ENCODE results near the gene TMED10. TPM values are rescaled to one million over a fixed set of nuclear protein-coding genes. Genes with fewer than 3 reads are reported as not detected.

TMED10 gene
- 100 to 1,000 TPM; 264 to 267 TPM for total RNA-seq
- polyA plus RNA-seq (2013, experiment 1 of 2): 134 TPM
- 118 TPM for polyA plus RNA-seq (2013, experiment 2 of 2)
- long read RNA-seq, experiment 1, full-length matches to known transcripts: 54 of 88 reads
- long read RNA-seq, experiment 1, partial matches to known transcripts: 5 of 88 reads
- long read RNA-seq, experiment 1, other reads (novel, unspliced or antisense): 29 of 88 reads
- long read RNA-seq, experiment 2, full-length matches to known transcripts: 461 of 486 reads
- long read RNA-seq, experiment 2, partial matches to known transcripts: 1 of 486 reads
- long read RNA-seq, experiment 2, other reads (novel, unspliced or antisense): 24 of 486 reads
- long read RNA-seq, experiment 3, full-length matches to known transcripts: 705 of 744 reads
- long read RNA-seq, experiment 3, partial matches to known transcripts: 3 of 744 reads
- long read RNA-seq, experiment 3, other reads (novel, unspliced or antisense): 36 of 744 reads
- long read RNA-seq, experiment 4, full-length matches to known transcripts: 291 of 400 reads
- long read RNA-seq, experiment 4, partial matches to known transcripts: 18 of 400 reads
- long read RNA-seq, experiment 4, other reads (novel, unspliced or antisense): 91 of 400 reads

GRCh38 chr14:75176142-75176820 lies at the start of gene TMED10:
TSS of gene TMED10 (minus strand) at chr14:75176612. CDS start at chr14:75176579, 33 bp downstream.
- H3K27me3 Mint-ChIP-seq (ENCODE audit: insufficient read depth): no peaks in the 10 kb centered on the region
- Histone ChIP-seq H3K9ac (ENCODE audit: extremely low read depth, low read length, poor library complexity, severe bottlenecking) (peak within 1 kb of the TSS; percentile 88), H3K4me3 (ENCODE audit: low read length) (peak within 1 kb of the TSS; percentile 93), H3K27me3 (ENCODE audit: control insufficient read depth, insufficient read depth, low read length, poor library complexity, severe bottlenecking) (no peaks in the 10 kb centered on the region), H3K36me3 (ENCODE audit: control insufficient read depth, insufficient read depth, low read length) (no peaks in the 10 kb centered on the region), H3K9me3 (ENCODE audit: control insufficient read depth, low read length) (no peaks in the 10 kb centered on the region), H3K4me1 (ENCODE audit: control insufficient read depth, insufficient read depth, low read length) (no peaks in the 10 kb centered on the region), H3K27ac (ENCODE audit: low read depth, low read length) (peak within 1 kb of the TSS; percentile 89)
- H3K36me3 Mint-ChIP-seq (ENCODE audit: low read depth): peaks cover 2% of the 10 kb centered on the region
- no peaks in the 10 kb centered on the region for H3K9me3 Mint-ChIP-seq
- peaks cover 12% of the 10 kb centered on the region for H3K4me1 Mint-ChIP-seq
- DNase-seq: peak; percentile 95
- 0% methylated on average over 34 to 49 of the region's 49 CpGs for WGBS, 2 experiments (ENCODE audit: insufficient coverage in 1 of 2, insufficient read length in 1 of 2)
- peak within 1 kb of the TSS; percentile 97 for H3K27ac Mint-ChIP-seq
- peak within 1 kb of the TSS; percentile 98 for H3K4me3 Mint-ChIP-seq
- TF ChIP-seq CTCF (conservative IDR thresholded peaks at IDR 0.05): peak; percentile 11

- H3K36me3 Mint-ChIP-seq (ENCODE audit: low read depth): no peaks in the 10 kb centered on the region
- Histone ChIP-seq H3K9ac (ENCODE audit: extremely low read depth, low read length, poor library complexity, severe bottlenecking) (no peak overlapping the region), H3K36me3 (ENCODE audit: control insufficient read depth, insufficient read depth, low read length) (no peaks in the 10 kb centered on the region), H3K4me3 (ENCODE audit: low read length) (no peak overlapping the region), H3K27ac (ENCODE audit: low read depth, low read length) (no peak overlapping the region), H3K4me1 (ENCODE audit: control insufficient read depth, insufficient read depth, low read length) (no peaks in the 10 kb centered on the region), H3K9me3 (ENCODE audit: control insufficient read depth, low read length) (no peaks in the 10 kb centered on the region), H3K27me3 (ENCODE audit: control insufficient read depth, insufficient read depth, low read length, poor library complexity, severe bottlenecking) (no peaks in the 10 kb centered on the region)
- H3K27ac Mint-ChIP-seq: no peak overlapping the region
- peaks cover 1% of the 10 kb centered on the region for H3K27me3 Mint-ChIP-seq (ENCODE audit: insufficient read depth)
- DNase-seq: no peak
- 94 to 100% methylated on average over 1 of the region's 2 CpGs for WGBS, 2 experiments (ENCODE audit: insufficient coverage in 1 of 2, insufficient read length in 1 of 2)
- no peak overlapping the region for H3K4me3 Mint-ChIP-seq
- no peaks in the 10 kb centered on the region for H3K9me3 Mint-ChIP-seq
- no peak for TF ChIP-seq CTCF (conservative IDR thresholded peaks at IDR 0.05)
- peaks cover 42% of the 10 kb centered on the region for H3K4me1 Mint-ChIP-seq
Measured at GRCh38 chr14:75224561-75224960, 48.1 kb upstream of the TMED10 start.

GRCh38 chr14:75223664-75224154 lies 47.3 kb upstream of the TMED10 start:
- no peak for TF ChIP-seq CTCF (conservative IDR thresholded peaks at IDR 0.05)
- Mint-ChIP-seq H3K27ac (peak overlapping the region; percentile 94), H3K9me3 (no peaks in the 10 kb centered on the region), H3K4me1 (peaks cover 34% of the 10 kb centered on the region), H3K36me3 (ENCODE audit: low read depth) (no peaks in the 10 kb centered on the region), H3K4me3 (peak overlapping the region; percentile 5), H3K27me3 (ENCODE audit: insufficient read depth) (peaks cover 1% of the 10 kb centered on the region)
- H3K9ac ChIP-seq (ENCODE audit: extremely low read depth, low read length, poor library complexity, severe bottlenecking): peak overlapping the region; percentile 6
- peak overlapping the region; percentile 62 for H3K27ac ChIP-seq (ENCODE audit: low read depth, low read length)
- H3K27me3 ChIP-seq (ENCODE audit: control insufficient read depth, insufficient read depth, low read length, poor library complexity, severe bottlenecking): no peaks in the 10 kb centered on the region
- no peak overlapping the region for H3K4me3 ChIP-seq (ENCODE audit: low read length)
- no peaks in the 10 kb centered on the region for H3K9me3 ChIP-seq (ENCODE audit: control insufficient read depth, low read length)
- H3K36me3 ChIP-seq (ENCODE audit: control insufficient read depth, insufficient read depth, low read length): no peaks in the 10 kb centered on the region
- H3K4me1 ChIP-seq (ENCODE audit: control insufficient read depth, insufficient read depth, low read length): no peaks in the 10 kb centered on the region
- DNase-seq: peak; percentile 85
- 43 to 44% methylated on average over 4 of the region's 4 CpGs for WGBS, 2 experiments (ENCODE audit: insufficient coverage in 1 of 2, insufficient read length in 1 of 2)
